GM10248 (cell line): ENCODE measurements around the gene GLCE.

Experiments
- CTCF ChIA-PET: fragments of 300-600 bp; sonication (Branson Sonifier 250); formaldehyde crosslinking; extraction: SDS; loops from one replicate; lab custom pipeline; 2021; ENCODE audit warnings: antibody characterized with exemption; lab: Yijun Ruan, JAX
- POLR2A ChIA-PET: fragments of 350-650 bp; sonication (Branson Sonifier 250); formaldehyde crosslinking; extraction: SDS; loops from one replicate; lab custom pipeline; 2020; ENCODE audit warnings: antibody characterized with exemption; lab: Yijun Ruan, JAX
- DNase-seq: peaks from one replicate; pipeline ENCODE4 v3.0.0; 2012; ENCODE audit errors: extremely low spot score
- CTCF ChIP-seq: IDR thresholded peaks from 2 replicates; pipeline ENCODE4 v1.5.1; 2012; ENCODE audit warnings: mild to moderate bottlenecking, low read depth; ENCODE audit errors: extremely low read depth, missing control alignments, control extremely low read depth

The GLCE gene

GRCh38 chr15:69302929-69303328 lies 142.5 kb downstream of the GLCE start:
- no peak for TF ChIP-seq CTCF
- CTCF ChIA-PET: interaction anchor here (1.2 kb wide), 1 partner anchor 27 kb away, joined by 3 read pairs; no protein-coding TSS in a partner anchor
- no peak for DNase-seq
- POLR2A ChIA-PET: no interaction called here

DNA sequence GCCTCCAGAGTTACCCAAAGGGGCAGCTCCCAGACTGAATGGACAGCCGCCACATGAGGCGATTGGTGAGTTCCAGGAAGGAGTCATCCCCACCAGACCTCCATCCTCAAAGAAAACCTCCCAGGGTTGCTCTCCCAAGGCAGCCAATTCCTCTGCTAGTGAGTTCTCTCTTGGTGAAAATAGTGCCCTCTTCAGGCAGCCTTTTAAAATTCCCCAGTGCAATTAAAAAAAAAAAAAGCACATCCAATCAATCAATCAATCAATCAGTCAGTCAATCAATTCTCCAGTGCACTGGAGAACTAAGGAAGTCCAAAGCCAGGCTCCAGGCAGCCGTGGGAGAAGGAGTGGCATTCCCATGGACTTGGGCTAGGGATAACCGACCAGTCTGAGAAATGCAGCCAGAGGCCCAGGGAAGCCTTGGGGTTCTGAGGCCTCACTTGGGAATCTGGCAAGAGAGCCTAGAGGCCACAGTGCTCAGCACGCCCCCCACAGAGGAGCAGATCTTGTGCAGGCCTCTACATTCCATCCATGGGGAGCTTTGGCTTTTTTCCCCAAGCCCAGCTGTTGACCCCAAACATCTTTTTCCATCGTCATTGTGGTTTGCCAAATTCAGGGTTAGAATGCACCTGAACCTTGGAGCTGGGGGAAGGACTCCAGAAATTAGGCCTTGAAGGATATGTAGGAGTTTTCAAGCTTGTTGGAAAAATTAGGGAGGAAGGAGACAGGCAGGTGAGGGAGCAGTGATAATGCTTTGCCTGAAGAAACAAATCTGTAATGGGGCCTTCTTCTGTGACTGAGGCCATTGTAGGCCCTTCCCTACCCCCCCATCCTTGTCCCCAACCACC lies 143.1 kb downstream of the GLCE start:
- TF ChIP-seq CTCF: no peak
- ChIA-PET POLR2A (no interaction called here), CTCF (no interaction called here)
- DNase-seq: no peak

GRCh38 chr15:69304182-69304545 lies 143.7 kb downstream of the GLCE start:
- no peak for TF ChIP-seq CTCF
- DNase-seq: no peak
- POLR2A ChIA-PET: no interaction called here

GRCh38 chr15:69305204-69305931 lies 144.9 kb downstream of the GLCE start:
- ChIA-PET POLR2A (no interaction called here), CTCF (no interaction called here)
- no peak for DNase-seq
- TF ChIP-seq CTCF: no peak

More at GRCh38 chr15:69304182-69304545, 143.7 kb downstream of the GLCE start:
- CTCF ChIA-PET: no interaction called here

- TF ChIP-seq CTCF: no peak
- ChIA-PET POLR2A (no interaction called here), CTCF (no interaction called here)
- no peak for DNase-seq
Measured at GRCh38 chr15:69305933-69306568, 145.6 kb downstream of the GLCE start.

GRCh38 chr15:69307939-69308338 lies 147.5 kb downstream of the GLCE start:
- ChIA-PET CTCF (no interaction called here), POLR2A (no interaction called here)
- DNase-seq: no peak
- no peak for TF ChIP-seq CTCF
